ENCODE data around the gene KCTD19. TPM values are rescaled to one million over a fixed set of nuclear protein-coding genes. Genes with fewer than 3 reads are reported as not detected.

The KCTD19 gene
- total RNA-seq: not detected in 2 replicates

GRCh38 chr16:67326472-67327309 lies at the start of gene KCTD19, which contains the start of gene LRRC36:
TSS of gene KCTD19 (minus strand) at chr16:67326741. CDS start at chr16:67326707, 34 bp downstream.
TSS of gene LRRC36 (plus strand) at chr16:67326815. CDS start at chr16:67326863, 48 bp downstream.

GRCh38 chr16:67279296-67280089 lies 47.0 kb downstream of the KCTD19 start, which contains the start of gene PLEKHG4:
TSS of gene PLEKHG4 (plus strand) at chr16:67279532. CDS start at chr16:67280045, 513 bp downstream.

GRCh38 chr16:67248401-67249177 lies 78.0 kb downstream of the KCTD19 start, which contains the start of gene SLC9A5:
TSS of gene SLC9A5 (plus strand) at chr16:67248979. CDS start at chr16:67249015, 36 bp downstream.

GRCh38 chr16:67247192-67248072 lies 79.1 kb downstream of the KCTD19 start, which contains the start of gene FHOD1:
TSS of gene FHOD1 (minus strand) at chr16:67247481. CDS start at chr16:67247410, 71 bp downstream.

Other genes starting within 250 kb of the KCTD19 start
- 10.9 and 12.3 TPM in 2 replicates for gene PHAF1, start 216.8 kb downstream of the KCTD19 start, total RNA-seq
- gene B3GNT9, start 175.7 kb downstream of the KCTD19 start, total RNA-seq: 30.4 and 30.6 TPM in 2 replicates
- gene TRADD, start 166.8 kb downstream of the KCTD19 start, total RNA-seq: 22.2 and 24.0 TPM in 2 replicates
- 13.1 and 14.2 TPM in 2 replicates for gene FBXL8, start 166.8 kb downstream of the KCTD19 start, total RNA-seq
- gene HSF4, start 162.0 kb downstream of the KCTD19 start, total RNA-seq: 29.5 and 58.1 TPM in 2 replicates
- gene NOL3, start 156.2 kb downstream of the KCTD19 start, total RNA-seq: 18.1 and 36.8 TPM in 2 replicates
- gene MATCAP1, start 142.8 kb downstream of the KCTD19 start, total RNA-seq: 27.7 and 30.4 TPM in 2 replicates
- gene EXOC3L1, start 136.6 kb downstream of the KCTD19 start, total RNA-seq: 0.16 and 0.34 TPM in 2 replicates
- 29.0 and 42.0 TPM in 2 replicates for gene E2F4, start 134.6 kb downstream of the KCTD19 start, total RNA-seq
- gene ELMO3, start 127.6 kb downstream of the KCTD19 start, total RNA-seq: 0.26 and 0.32 TPM in 2 replicates
- gene TMEM208, start 99.6 kb downstream of the KCTD19 start, total RNA-seq: 35.1 and 36.9 TPM in 2 replicates
- gene FHOD1, start 79.3 kb downstream of the KCTD19 start, total RNA-seq: 4.9 and 8.2 TPM in 2 replicates
- 1.1 and 2.2 TPM in 2 replicates for gene SLC9A5, start 77.8 kb downstream of the KCTD19 start, total RNA-seq
- gene PLEKHG4, start 47.2 kb downstream of the KCTD19 start, total RNA-seq: 11.2 and 34.4 TPM in 2 replicates
- gene LRRC36, start 74 bp upstream of the KCTD19 start, total RNA-seq: 0.32 TPM in 1 of 2 replicates, not detected in the other
- 2.0 and 8.4 TPM in 2 replicates for gene TPPP3, start 66.8 kb upstream of the KCTD19 start, total RNA-seq
- gene ZDHHC1, start 89.7 kb upstream of the KCTD19 start, total RNA-seq: 5.3 and 5.7 TPM in 2 replicates
- gene HSD11B2, start 104.4 kb upstream of the KCTD19 start, total RNA-seq: 0.60 TPM in 1 of 2 replicates, not detected in the other
- gene ATP6V0D1, start 154.4 kb upstream of the KCTD19 start, total RNA-seq: 105 and 129 TPM in 2 replicates
- gene AGRP, start 156.8 kb upstream of the KCTD19 start, total RNA-seq: not detected in 2 replicates
- 21.6 and 35.9 TPM in 2 replicates for gene RIPOR1, start 202.1 kb upstream of the KCTD19 start, total RNA-seq
- 14.0 and 16.4 TPM in 2 replicates for gene CTCF, start 235.8 kb upstream of the KCTD19 start, total RNA-seq

All from bronchial smooth muscle cell (primary cell).